IMR-90 (cell line): ENCODE measurements around the gene SYP.

Experiments used
- BHLHE40 ChIP-seq: fragments of 150-350 bp; IDR thresholded peaks from 2 replicates; pipeline ENCODE4 v1.6.1; 2016; ENCODE audit warnings: mild to moderate bottlenecking, low read depth, low read length
- CEBPB ChIP-seq: IDR thresholded peaks from 2 replicates; pipeline ENCODE4 v1.6.1; 2012; ENCODE audit warnings: low read depth, low read length, improper control_type of control experiment
- CHD1 ChIP-seq: IDR thresholded peaks from 2 replicates; pipeline ENCODE4 v1.6.1; 2012; ENCODE audit warnings: low read depth, low read length, improper control_type of control experiment
- CTCF ChIP-seq: conservative IDR thresholded peaks from 2 replicates; pipeline ENCODE4 v1.5.1; 2012; ENCODE audit warnings: mild to moderate bottlenecking, low read depth, low read length, improper control_type of control experiment
- FOS ChIP-seq: fragments of 150-350 bp; IDR thresholded peaks from 2 replicates; pipeline ENCODE4 v1.6.1; 2016; ENCODE audit warnings: low read depth, low read length
- MAFK ChIP-seq: IDR thresholded peaks from 2 replicates; pipeline ENCODE4 v1.6.1; 2012; ENCODE audit warnings: low read depth, low read length, improper control_type of control experiment
- MAZ ChIP-seq: IDR thresholded peaks from 2 replicates; pipeline ENCODE4 v1.6.1; 2012; ENCODE audit warnings: low read depth, mild to moderate bottlenecking, low read length, improper control_type of control experiment, moderate library complexity, borderline replicate concordance
- POLR2A ChIP-seq: IDR thresholded peaks from 2 replicates; pipeline ENCODE4 v1.6.1; 2012; ENCODE audit warnings: mild to moderate bottlenecking, low read depth, low read length
- RAD21 ChIP-seq: IDR thresholded peaks from 2 replicates; pipeline ENCODE4 v1.6.1; 2012; ENCODE audit warnings: low read length, improper control_type of control experiment
- RCOR1 ChIP-seq: IDR thresholded peaks from 2 replicates; pipeline ENCODE4 v1.6.1; 2012; ENCODE audit warnings: mild to moderate bottlenecking, low read length, improper control_type of control experiment; ENCODE audit not compliant: insufficient replicate concordance
- RFX5 ChIP-seq: IDR thresholded peaks from 2 replicates; pipeline ENCODE4 v1.8.0; 2012; ENCODE audit warnings: low read depth, mild to moderate bottlenecking, low read length, moderate library complexity
- SMC3 ChIP-seq: fragments of 150-350 bp; IDR thresholded peaks from 2 replicates; pipeline ENCODE4 v1.6.1; 2016; ENCODE audit warnings: low read depth, mild to moderate bottlenecking, antibody characterized with exemption, low read length, moderate library complexity
- TF ChIP-seq, protein P1 (sequence below): fragments of 150-350 bp; IDR thresholded peaks from 2 replicates; pipeline ENCODE4 v1.6.1; 2016; ENCODE audit warnings: low read depth, mild to moderate bottlenecking, low read length, moderate library complexity, borderline replicate concordance
- TF ChIP-seq, protein P2 (sequence below): fragments of 150-350 bp; IDR thresholded peaks from 2 replicates; pipeline ENCODE4 v1.6.1; 2017; ENCODE audit warnings: mild to moderate bottlenecking, antibody characterized with exemption, low read length, low read depth

DNA sequence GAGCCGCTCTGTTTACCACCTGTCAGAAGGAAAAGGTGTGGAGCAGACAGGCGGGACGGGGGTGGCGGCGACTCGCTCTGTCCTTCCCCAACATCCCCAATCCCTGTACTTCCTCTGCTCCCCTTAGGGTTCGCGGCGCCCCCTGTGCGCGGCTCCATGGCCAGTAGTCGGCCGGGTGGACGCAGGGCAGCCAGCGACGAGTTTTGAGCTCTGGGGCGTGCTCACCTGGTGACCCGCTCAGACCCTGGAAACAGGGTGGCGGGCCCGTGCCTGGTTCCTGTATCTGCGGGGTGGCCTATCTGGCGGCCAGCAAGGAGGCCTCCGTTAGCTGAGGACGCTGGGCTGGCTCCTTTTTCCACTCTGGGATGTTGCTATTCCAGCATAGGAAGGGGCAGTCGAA, 42.8 kb downstream of the SYP start:
- no peak for TF ChIP-seq CTCF
- TF ChIP-seq, protein P1, sequence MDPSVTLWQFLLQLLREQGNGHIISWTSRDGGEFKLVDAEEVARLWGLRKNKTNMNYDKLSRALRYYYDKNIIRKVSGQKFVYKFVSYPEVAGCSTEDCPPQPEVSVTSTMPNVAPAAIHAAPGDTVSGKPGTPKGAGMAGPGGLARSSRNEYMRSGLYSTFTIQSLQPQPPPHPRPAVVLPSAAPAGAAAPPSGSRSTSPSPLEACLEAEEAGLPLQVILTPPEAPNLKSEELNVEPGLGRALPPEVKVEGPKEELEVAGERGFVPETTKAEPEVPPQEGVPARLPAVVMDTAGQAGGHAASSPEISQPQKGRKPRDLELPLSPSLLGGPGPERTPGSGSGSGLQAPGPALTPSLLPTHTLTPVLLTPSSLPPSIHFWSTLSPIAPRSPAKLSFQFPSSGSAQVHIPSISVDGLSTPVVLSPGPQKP: no peak
- TF ChIP-seq SMC3: no peak
- TF ChIP-seq RCOR1: no peak
- no peak for TF ChIP-seq POLR2A
- no peak for TF ChIP-seq FOS
- TF ChIP-seq CHD1: no peak
- no peak for TF ChIP-seq BHLHE40
- TF ChIP-seq MAZ: no peak
- TF ChIP-seq CEBPB: no peak
- TF ChIP-seq MAFK: no peak
- TF ChIP-seq, protein P2, sequence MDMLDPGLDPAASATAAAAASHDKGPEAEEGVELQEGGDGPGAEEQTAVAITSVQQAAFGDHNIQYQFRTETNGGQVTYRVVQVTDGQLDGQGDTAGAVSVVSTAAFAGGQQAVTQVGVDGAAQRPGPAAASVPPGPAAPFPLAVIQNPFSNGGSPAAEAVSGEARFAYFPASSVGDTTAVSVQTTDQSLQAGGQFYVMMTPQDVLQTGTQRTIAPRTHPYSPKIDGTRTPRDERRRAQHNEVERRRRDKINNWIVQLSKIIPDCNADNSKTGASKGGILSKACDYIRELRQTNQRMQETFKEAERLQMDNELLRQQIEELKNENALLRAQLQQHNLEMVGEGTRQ: no peak
- TF ChIP-seq RFX5: no peak
- no peak for TF ChIP-seq RAD21
